Uterus (tissue), 4 donors: ENCODE data around the gene PANX2. TPM values are rescaled to one million over a fixed set of nuclear protein-coding genes. Genes with fewer than 3 reads are reported as not detected.
"Not testable (repeated sequence)": the region's sequence is repeated elsewhere in the genome, so short reads cannot be mapped to it uniquely, and the experiment has no call there.

Experiments
- DNase-seq, 2 donors: peaks; one replicate each; pipeline ENCODE4 v3.0.0-alpha.2; 2019 to 2020
- H3K27ac ChIP-seq, 2 donors: fragments of 200-600 bp; sonication (generic); 1 replicate in 1 of 2; 2 replicates in 1 of 2; pipeline ENCODE4 v1.5.1; 2016 to 2018
- H3K27me3 ChIP-seq, 2 donors: fragments of 200-600 bp; sonication (generic); one replicate each; pipeline ENCODE4 v1.5.1; 2018 to 2019; ENCODE audit warnings: control low read depth in 1 of 2
- H3K36me3 ChIP-seq, 2 donors: fragments of 200-600 bp; sonication (generic); one replicate each; pipeline ENCODE4 v1.5.1; 2019; ENCODE audit warnings: control low read depth in 1 of 2
- H3K4me1 ChIP-seq, 2 donors: fragments of 200-600 bp; sonication (generic); one replicate each; pipeline ENCODE4 v1.5.1; 2018 to 2019; ENCODE audit warnings: control low read depth in 1 of 2
- H3K4me3 ChIP-seq, 2 donors: fragments of 200-600 bp; sonication (generic); 1 replicate in 1 of 2; 2 replicates in 1 of 2; pipeline ENCODE4 v1.5.1; 2018 to 2019; ENCODE audit warnings: mild to moderate bottlenecking in 1 of 2
- H3K9me3 ChIP-seq, 2 donors: fragments of 200-600 bp; sonication (generic); one replicate each; pipeline ENCODE4 v1.5.1; 2019; ENCODE audit warnings: control low read depth in 1 of 2
- CTCF ChIP-seq, 4 experiments: fragments of 200-600 bp in 2 of 4; fragments of 450-650 bp in 2 of 4; sonication (generic) in 2 of 4; IDR thresholded peaks; one replicate each; pipeline ENCODE4 v1.5.1; 2016 to 2019; ENCODE audit warnings: antibody characterized with exemption in 4 of 4, mild to moderate bottlenecking in 2 of 4, moderate library complexity in 1 of 4
- POLR2A ChIP-seq, 2 donors: fragments of 450-650 bp; IDR thresholded peaks; one replicate each; pipeline ENCODE4 v1.6.1; 2016; ENCODE audit warnings: antibody characterized with exemption in 2 of 2, mild to moderate bottlenecking in 1 of 2, moderate library complexity in 1 of 2
- intact Hi-C: fragments of 100-400 bp; cut with DNase I; formaldehyde crosslinking; loops from one replicate; pipeline ENCODE4 v1.15.1; 2023; ENCODE audit warnings: low total_unique reads
- total RNA-seq, 4 donors: library from RNA; depleted of rRNA in 3 of 4; stranded (reverse); fragments of >200 nt in 3 of 4; gene quantifications; one replicate each; pipeline versions ENCODE4 v1.1.0 to v1.2.4, GENCODE V29; 2014 to 2023
- donor health status: DM: yes; HTN: yes; CAD: no.

The PANX2 gene
- total RNA-seq, 4 donors from 2014 or later: 0.35 to 0.43 TPM; not detected in 2

GRCh38 chr22:50203288-50203687 lies 32.8 kb downstream of the PANX2 start:
- no peaks in the 10 kb centered on the region for H3K36me3 ChIP-seq
- no peaks in the 10 kb centered on the region for H3K4me1 ChIP-seq
- H3K27me3 ChIP-seq: no peaks in the 10 kb centered on the region
- TF ChIP-seq POLR2A (IDR thresholded peaks at IDR 0.05) (no peak), CTCF (IDR thresholded peaks at IDR 0.05) (no peak)
- H3K27ac ChIP-seq: no peak overlapping the region
- DNase-seq: no peak
- intact Hi-C loops: loop anchor here (10.0 kb wide), 1 partner anchor 278 kb away; no protein-coding TSS in a partner anchor
- no peaks in the 10 kb centered on the region for H3K9me3 ChIP-seq
- no peak overlapping the region for H3K4me3 ChIP-seq

GRCh38 chr22:50204571-50204970 lies 34.0 kb downstream of the PANX2 start:
- Histone ChIP-seq H3K27me3 (no peaks in the 10 kb centered on the region), H3K4me3 (no peak overlapping the region), H3K27ac (no peak overlapping the region), H3K4me1 (peaks cover 0 to 6% of the 10 kb centered on the region in 2 donors), H3K9me3 (no peaks in the 10 kb centered on the region), H3K36me3 (no peaks in the 10 kb centered on the region)
- intact Hi-C loops: loop anchor here (10.0 kb wide), 1 partner anchor 280 kb away; no protein-coding TSS in a partner anchor
- no peak for TF ChIP-seq CTCF (IDR thresholded peaks at IDR 0.05)
- TF ChIP-seq POLR2A (IDR thresholded peaks at IDR 0.05): no peak
- no peak for DNase-seq

GRCh38 chr22:50204998-50205397 lies 34.5 kb downstream of the PANX2 start:
- H3K27ac ChIP-seq, H3K36me3 ChIP-seq, H3K9me3 ChIP-seq, H3K27me3 ChIP-seq, H3K4me3 ChIP-seq, H3K4me1 ChIP-seq, DNase-seq: not testable (repeated sequence)
- intact Hi-C loops: loop anchor here (10.0 kb wide), 1 partner anchor 280 kb away; no protein-coding TSS in a partner anchor

- H3K9me3 ChIP-seq: no peaks in the 10 kb centered on the region
- TF ChIP-seq POLR2A (IDR thresholded peaks at IDR 0.05): no peak
- no peak for TF ChIP-seq CTCF (IDR thresholded peaks at IDR 0.05)
- DNase-seq: no peak
- no peak overlapping the region for H3K4me3 ChIP-seq
- peaks cover 0 to 9% of the 10 kb centered on the region in 2 donors for H3K4me1 ChIP-seq
- intact Hi-C loops: loop anchor here (10.0 kb wide), 1 partner anchor 281 kb away; no protein-coding TSS in a partner anchor
- H3K27me3 ChIP-seq: no peaks in the 10 kb centered on the region
- H3K36me3 ChIP-seq: no peaks in the 10 kb centered on the region
- H3K27ac ChIP-seq: no peak overlapping the region
Observed at GRCh38 chr22:50205781-50206569, 35.4 kb downstream of the PANX2 start.

- no peak for TF ChIP-seq POLR2A (IDR thresholded peaks at IDR 0.05)
- no peak for TF ChIP-seq CTCF (IDR thresholded peaks at IDR 0.05)
- H3K27ac ChIP-seq: no peak overlapping the region
- no peak for DNase-seq
- H3K27me3 ChIP-seq: no peaks in the 10 kb centered on the region
- intact Hi-C loops: loop anchor here (10.0 kb wide), 1 partner anchor 282 kb away; no protein-coding TSS in a partner anchor
- peaks cover 0 to 9% of the 10 kb centered on the region in 2 donors for H3K4me1 ChIP-seq
- no peak overlapping the region for H3K4me3 ChIP-seq
- no peaks in the 10 kb centered on the region for H3K9me3 ChIP-seq
- no peaks in the 10 kb centered on the region for H3K36me3 ChIP-seq
Observed at GRCh38 chr22:50206599-50206998, 36.1 kb downstream of the PANX2 start.
